ENCODE measurements around the gene SPDYE16.
"Not testable (repeated sequence)": the region's sequence is repeated elsewhere in the genome, so short reads cannot be mapped to it uniquely, and the experiment has no call there.

GRCh38 chr7:76586585-76587315 is 43.7 kb upstream of the SPDYE16 start:
- not testable (repeated sequence) for TF ChIP-seq CTCF, POLR2A, POLR2AphosphoS5 (IDR thresholded peaks at IDR 0.05)
